Measurements from ENCODE around the gene CFAP69.

Gene CFAP69

GRCh38 chr7:90224195-90224594 is 20.8 kb upstream of the CFAP69 start:
- TF ChIP-seq CTCF (conservative IDR thresholded peaks at IDR 0.05): no peak
- H3K27ac ChIP-seq: peak overlapping the region; percentile 100

- no peak for TF ChIP-seq CTCF (conservative IDR thresholded peaks at IDR 0.05)
- peak overlapping the region; percentile 100 for H3K27ac ChIP-seq
These were observed 19.8 kb upstream of the CFAP69 start for GRCh38 chr7:90225181-90225580.

GRCh38 chr7:90225601-90226000 is 19.4 kb upstream of the CFAP69 start:
- peak overlapping the region; percentile 100 for H3K27ac ChIP-seq
- TF ChIP-seq CTCF (conservative IDR thresholded peaks at IDR 0.05): no peak

GRCh38 chr7:90227259-90227658 is 17.7 kb upstream of the CFAP69 start:
- TF ChIP-seq CTCF (conservative IDR thresholded peaks at IDR 0.05): no peak
- H3K27ac ChIP-seq: peak overlapping the region; percentile 100

GRCh38 chr7:90229682-90230081 is 15.3 kb upstream of the CFAP69 start:
- TF ChIP-seq CTCF (conservative IDR thresholded peaks at IDR 0.05): no peak
- H3K27ac ChIP-seq: peak overlapping the region; percentile 100

- no peak for TF ChIP-seq CTCF (conservative IDR thresholded peaks at IDR 0.05)
- H3K27ac ChIP-seq: peak overlapping the region; percentile 100
These were observed 14.1 kb upstream of the CFAP69 start for GRCh38 chr7:90230834-90231233.

- TF ChIP-seq CTCF (conservative IDR thresholded peaks at IDR 0.05): no peak
These were observed 13.7 kb upstream of the CFAP69 start for GRCh38 chr7:90231304-90231703.

GRCh38 chr7:90232430-90232829 is 12.5 kb upstream of the CFAP69 start:
- H3K27ac ChIP-seq: peak overlapping the region; percentile 100
- no peak for TF ChIP-seq CTCF (conservative IDR thresholded peaks at IDR 0.05)

More at GRCh38 chr7:90231304-90231703, 13.7 kb upstream of the CFAP69 start:
- peak overlapping the region; percentile 100 for H3K27ac ChIP-seq

Measured in VCaP (cell line).